ENCODE measurements around the gene ZBTB24.

ZBTB24 gene

GRCh38 chr6:109493865-109494264, 10.8 kb upstream of the ZBTB24 start:
- Histone ChIP-seq H3K9ac (ENCODE audit: low read length) (no peak overlapping the region), H3K4me1 (ENCODE audit: control insufficient read depth, insufficient read depth, low read length) (no peaks in the 10 kb centered on the region), H3K4me3 (ENCODE audit: low read length) (no peak overlapping the region), H3K36me3 (ENCODE audit: control insufficient read depth, insufficient read depth, low read length) (no peaks in the 10 kb centered on the region), H3K27me3 (ENCODE audit: control insufficient read depth, insufficient read depth, low read length) (no peaks in the 10 kb centered on the region), H3K9me3 (ENCODE audit: control insufficient read depth, low read length) (no peaks in the 10 kb centered on the region)

GRCh38 chr6:109491207-109491938, 8.4 kb upstream of the ZBTB24 start:
- H3K9ac ChIP-seq (ENCODE audit: low read length): no peak overlapping the region
- no peaks in the 10 kb centered on the region for H3K36me3 ChIP-seq (ENCODE audit: control insufficient read depth, insufficient read depth, low read length)
- H3K4me1 ChIP-seq (ENCODE audit: control insufficient read depth, insufficient read depth, low read length): no peaks in the 10 kb centered on the region
- H3K4me3 ChIP-seq (ENCODE audit: low read length): no peak overlapping the region
- H3K27me3 ChIP-seq (ENCODE audit: control insufficient read depth, insufficient read depth, low read length): no peaks in the 10 kb centered on the region
- no peaks in the 10 kb centered on the region for H3K9me3 ChIP-seq (ENCODE audit: control insufficient read depth, low read length)

DNA sequence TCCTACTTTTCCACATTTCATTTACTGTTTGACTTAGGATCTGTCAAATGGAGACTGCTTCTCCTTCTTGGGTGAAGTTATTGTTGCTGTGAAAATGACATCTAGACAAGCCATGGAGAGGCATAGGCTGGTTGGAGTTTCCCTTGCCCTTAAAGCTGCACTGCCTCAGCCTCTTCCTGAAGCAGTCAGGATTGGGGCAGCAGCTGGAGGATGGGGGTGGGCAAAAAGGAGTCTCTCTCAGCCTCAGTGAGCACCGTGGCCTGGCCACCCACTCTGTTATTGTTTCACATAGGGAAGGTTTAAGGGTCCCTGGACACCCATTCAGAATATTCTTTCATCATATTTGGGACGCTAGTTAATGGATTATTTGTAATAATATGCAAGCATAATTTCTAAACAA, 7.7 kb upstream of the ZBTB24 start:
- no peaks in the 10 kb centered on the region for H3K9me3 ChIP-seq (ENCODE audit: control insufficient read depth, low read length)
- no peak overlapping the region for H3K4me3 ChIP-seq (ENCODE audit: low read length)
- no peaks in the 10 kb centered on the region for H3K27me3 ChIP-seq (ENCODE audit: control insufficient read depth, insufficient read depth, low read length)
- H3K36me3 ChIP-seq (ENCODE audit: control insufficient read depth, insufficient read depth, low read length): no peaks in the 10 kb centered on the region
- H3K9ac ChIP-seq (ENCODE audit: low read length): no peak overlapping the region
- no peaks in the 10 kb centered on the region for H3K4me1 ChIP-seq (ENCODE audit: control insufficient read depth, insufficient read depth, low read length)

DNA sequence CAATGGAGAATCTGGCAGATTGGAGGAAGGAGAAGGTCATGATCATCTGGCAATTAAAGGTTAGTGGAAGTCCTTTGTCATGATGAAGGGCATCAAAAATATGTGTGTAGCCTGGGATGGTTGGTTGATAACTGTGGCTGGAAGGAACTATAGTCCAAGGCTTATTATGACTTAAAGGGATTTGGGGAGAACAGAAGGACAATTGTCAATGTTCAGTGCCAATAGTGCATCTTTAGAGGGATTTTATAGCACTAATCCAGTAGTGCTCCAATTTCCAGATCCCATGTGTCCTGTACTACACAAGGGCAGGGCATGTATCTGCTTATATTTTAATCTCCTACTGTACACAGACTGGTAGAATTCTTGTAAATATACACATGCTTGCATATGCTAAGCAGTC, 5.0 kb upstream of the ZBTB24 start:
- Histone ChIP-seq H3K9ac (ENCODE audit: low read length) (no peak overlapping the region), H3K9me3 (ENCODE audit: control insufficient read depth, low read length) (no peaks in the 10 kb centered on the region), H3K4me3 (ENCODE audit: low read length) (no peak overlapping the region), H3K4me1 (ENCODE audit: control insufficient read depth, insufficient read depth, low read length) (no peaks in the 10 kb centered on the region), H3K27me3 (ENCODE audit: control insufficient read depth, insufficient read depth, low read length) (no peaks in the 10 kb centered on the region), H3K36me3 (ENCODE audit: control insufficient read depth, insufficient read depth, low read length) (no peaks in the 10 kb centered on the region)

DNA sequence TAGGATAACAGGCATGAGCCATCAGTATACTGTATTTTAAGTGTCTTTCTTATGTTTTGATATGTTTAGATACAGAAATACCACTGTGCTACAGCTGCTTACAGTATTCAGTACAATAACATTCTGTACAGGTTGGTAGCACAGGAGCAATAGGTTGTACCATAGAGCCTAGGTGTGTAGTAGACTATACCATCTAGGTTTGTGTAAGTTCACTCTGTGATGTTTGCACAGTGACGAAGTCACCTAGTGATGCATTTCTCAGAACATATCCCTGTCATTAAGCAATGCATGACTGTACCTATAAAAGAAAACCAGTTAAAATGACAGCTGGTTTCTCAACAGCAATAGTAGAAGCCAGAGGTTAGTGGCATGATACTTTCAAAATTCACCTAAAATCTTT, 3.0 kb upstream of the ZBTB24 start:
- Histone ChIP-seq H3K36me3 (ENCODE audit: control insufficient read depth, insufficient read depth, low read length) (no peaks in the 10 kb centered on the region), H3K9ac (ENCODE audit: low read length) (no peak overlapping the region), H3K27me3 (ENCODE audit: control insufficient read depth, insufficient read depth, low read length) (no peaks in the 10 kb centered on the region), H3K4me1 (ENCODE audit: control insufficient read depth, insufficient read depth, low read length) (peaks cover 12% of the 10 kb centered on the region), H3K9me3 (ENCODE audit: control insufficient read depth, low read length) (no peaks in the 10 kb centered on the region), H3K4me3 (ENCODE audit: low read length) (no peak overlapping the region)

DNA sequence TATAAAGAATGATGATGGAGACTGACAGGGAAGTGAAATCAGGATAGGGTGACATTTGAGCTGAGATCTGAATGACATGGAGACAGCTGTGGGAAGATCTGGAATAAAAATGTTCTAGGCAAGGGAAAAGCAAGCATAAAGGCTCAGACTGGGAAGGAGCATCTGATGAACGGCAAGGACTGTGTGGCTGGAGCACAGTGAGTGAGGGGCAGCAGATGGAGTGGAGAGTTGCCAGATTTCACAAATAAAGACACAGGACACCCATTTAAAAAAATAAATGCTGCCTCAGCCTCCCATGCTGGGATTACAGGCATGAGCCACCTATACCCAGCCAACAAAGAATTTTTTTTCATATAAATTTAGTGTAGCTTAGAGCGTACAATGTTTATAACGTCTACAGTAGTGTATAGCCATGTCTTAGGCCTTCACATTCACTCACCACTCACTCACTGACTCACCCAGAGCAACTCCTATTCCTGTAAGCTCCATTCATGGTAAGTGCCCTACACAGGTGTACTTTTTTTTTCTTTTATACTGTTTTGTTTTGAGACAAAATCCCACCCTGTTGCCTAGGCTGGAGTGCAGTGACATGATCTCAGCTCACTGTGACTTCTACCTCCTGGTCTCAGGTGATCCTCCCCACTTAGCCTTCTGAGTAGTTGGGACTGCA, 2.4 kb upstream of the ZBTB24 start:
- no peaks in the 10 kb centered on the region for H3K36me3 ChIP-seq (ENCODE audit: control insufficient read depth, insufficient read depth, low read length)
- H3K4me1 ChIP-seq (ENCODE audit: control insufficient read depth, insufficient read depth, low read length): peaks cover 19% of the 10 kb centered on the region
- no peaks in the 10 kb centered on the region for H3K27me3 ChIP-seq (ENCODE audit: control insufficient read depth, insufficient read depth, low read length)
- no peak overlapping the region for H3K4me3 ChIP-seq (ENCODE audit: low read length)
- no peak overlapping the region for H3K9ac ChIP-seq (ENCODE audit: low read length)
- H3K9me3 ChIP-seq (ENCODE audit: control insufficient read depth, low read length): no peaks in the 10 kb centered on the region

DNA sequence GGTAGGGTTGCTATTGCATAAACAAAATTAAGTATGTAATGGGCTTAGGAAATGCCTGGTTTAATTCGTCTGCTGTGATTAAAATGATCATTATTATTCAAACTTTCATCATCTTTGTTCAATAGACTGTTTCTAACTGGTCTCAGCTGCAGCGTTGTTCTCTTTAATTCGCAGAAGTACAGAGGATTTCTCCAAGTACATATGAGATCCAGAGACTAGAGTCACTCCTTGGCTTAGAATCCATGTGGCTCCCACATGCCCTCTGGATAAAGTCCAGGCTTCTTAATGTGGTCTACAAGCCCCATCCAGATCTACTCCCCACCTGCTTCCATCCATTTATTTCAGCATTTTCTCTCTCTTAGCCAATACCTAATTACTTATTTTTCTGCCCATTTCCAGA, 1.1 kb upstream of the ZBTB24 start:
- Histone ChIP-seq H3K9me3 (ENCODE audit: control insufficient read depth, low read length) (no peaks in the 10 kb centered on the region), H3K4me1 (ENCODE audit: control insufficient read depth, insufficient read depth, low read length) (peaks cover 25% of the 10 kb centered on the region), H3K4me3 (ENCODE audit: low read length) (no peak overlapping the region), H3K27me3 (ENCODE audit: control insufficient read depth, insufficient read depth, low read length) (no peaks in the 10 kb centered on the region), H3K9ac (ENCODE audit: low read length) (no peak overlapping the region), H3K36me3 (ENCODE audit: control insufficient read depth, insufficient read depth, low read length) (no peaks in the 10 kb centered on the region)

- H3K9me3 ChIP-seq (ENCODE audit: control insufficient read depth, low read length): no peaks in the 10 kb centered on the region
- H3K27me3 ChIP-seq (ENCODE audit: control insufficient read depth, insufficient read depth, low read length): no peaks in the 10 kb centered on the region
- H3K4me1 ChIP-seq (ENCODE audit: control insufficient read depth, insufficient read depth, low read length): peaks cover 27% of the 10 kb centered on the region
- no peak overlapping the region for H3K9ac ChIP-seq (ENCODE audit: low read length)
- H3K4me3 ChIP-seq (ENCODE audit: low read length): no peak overlapping the region
- H3K36me3 ChIP-seq (ENCODE audit: control insufficient read depth, insufficient read depth, low read length): no peaks in the 10 kb centered on the region
Observed at GRCh38 chr6:109483735-109484057, 677 bp upstream of the ZBTB24 start.

- H3K9me3 ChIP-seq (ENCODE audit: control insufficient read depth, low read length): no peaks in the 10 kb centered on the region
- peaks cover 39% of the 10 kb centered on the region for H3K4me1 ChIP-seq (ENCODE audit: control insufficient read depth, insufficient read depth, low read length)
- H3K27me3 ChIP-seq (ENCODE audit: control insufficient read depth, insufficient read depth, low read length): no peaks in the 10 kb centered on the region
- no peak overlapping the region for H3K4me3 ChIP-seq (ENCODE audit: low read length)
- no peaks in the 10 kb centered on the region for H3K36me3 ChIP-seq (ENCODE audit: control insufficient read depth, insufficient read depth, low read length)
- H3K9ac ChIP-seq (ENCODE audit: low read length): no peak overlapping the region
Observed at GRCh38 chr6:109480993-109481480, 2.0 kb downstream of the ZBTB24 start.

GRCh38 chr6:109478841-109479624, 4.0 kb downstream of the ZBTB24 start:
- no peaks in the 10 kb centered on the region for H3K9me3 ChIP-seq (ENCODE audit: control insufficient read depth, low read length)
- H3K4me1 ChIP-seq (ENCODE audit: control insufficient read depth, insufficient read depth, low read length): peaks cover 39% of the 10 kb centered on the region
- peak overlapping the region; percentile 22 for H3K9ac ChIP-seq (ENCODE audit: low read length)
- H3K27me3 ChIP-seq (ENCODE audit: control insufficient read depth, insufficient read depth, low read length): no peaks in the 10 kb centered on the region
- no peak overlapping the region for H3K4me3 ChIP-seq (ENCODE audit: low read length)
- no peaks in the 10 kb centered on the region for H3K36me3 ChIP-seq (ENCODE audit: control insufficient read depth, insufficient read depth, low read length)

GRCh38 chr6:109478222-109478805, 4.7 kb downstream of the ZBTB24 start:
- H3K36me3 ChIP-seq (ENCODE audit: control insufficient read depth, insufficient read depth, low read length): no peaks in the 10 kb centered on the region
- no peak overlapping the region for H3K4me3 ChIP-seq (ENCODE audit: low read length)
- H3K9ac ChIP-seq (ENCODE audit: low read length): no peak overlapping the region
- H3K4me1 ChIP-seq (ENCODE audit: control insufficient read depth, insufficient read depth, low read length): peaks cover 39% of the 10 kb centered on the region
- H3K27me3 ChIP-seq (ENCODE audit: control insufficient read depth, insufficient read depth, low read length): no peaks in the 10 kb centered on the region
- H3K9me3 ChIP-seq (ENCODE audit: control insufficient read depth, low read length): no peaks in the 10 kb centered on the region

DNA sequence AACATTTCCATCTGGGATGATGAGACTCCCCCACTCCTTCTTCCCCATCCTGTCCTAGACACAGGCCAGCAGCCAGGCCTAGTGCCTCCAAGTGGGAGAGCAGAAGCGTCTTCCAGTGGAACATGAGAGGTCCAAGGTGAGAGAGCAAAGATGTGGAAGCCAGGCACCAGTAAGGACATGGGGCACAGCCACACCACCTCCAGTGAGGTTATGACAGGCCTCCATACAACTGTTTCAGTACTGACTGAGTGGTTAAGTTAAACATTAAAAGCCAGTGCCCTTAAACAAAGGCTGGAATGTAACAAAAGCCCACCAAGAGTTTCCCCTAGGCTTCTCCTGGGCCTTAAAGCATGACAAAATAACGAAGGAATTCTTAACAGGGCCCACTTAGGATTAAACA, 5.3 kb downstream of the ZBTB24 start:
- Histone ChIP-seq H3K4me1 (ENCODE audit: control insufficient read depth, insufficient read depth, low read length) (peaks cover 39% of the 10 kb centered on the region), H3K27me3 (ENCODE audit: control insufficient read depth, insufficient read depth, low read length) (no peaks in the 10 kb centered on the region), H3K36me3 (ENCODE audit: control insufficient read depth, insufficient read depth, low read length) (peaks cover under 1% of the 10 kb centered on the region), H3K9me3 (ENCODE audit: control insufficient read depth, low read length) (no peaks in the 10 kb centered on the region), H3K4me3 (ENCODE audit: low read length) (no peak overlapping the region), H3K9ac (ENCODE audit: low read length) (no peak overlapping the region)
